ENCODE data around the gene ABLIM3.

The ABLIM3 gene

DNA sequence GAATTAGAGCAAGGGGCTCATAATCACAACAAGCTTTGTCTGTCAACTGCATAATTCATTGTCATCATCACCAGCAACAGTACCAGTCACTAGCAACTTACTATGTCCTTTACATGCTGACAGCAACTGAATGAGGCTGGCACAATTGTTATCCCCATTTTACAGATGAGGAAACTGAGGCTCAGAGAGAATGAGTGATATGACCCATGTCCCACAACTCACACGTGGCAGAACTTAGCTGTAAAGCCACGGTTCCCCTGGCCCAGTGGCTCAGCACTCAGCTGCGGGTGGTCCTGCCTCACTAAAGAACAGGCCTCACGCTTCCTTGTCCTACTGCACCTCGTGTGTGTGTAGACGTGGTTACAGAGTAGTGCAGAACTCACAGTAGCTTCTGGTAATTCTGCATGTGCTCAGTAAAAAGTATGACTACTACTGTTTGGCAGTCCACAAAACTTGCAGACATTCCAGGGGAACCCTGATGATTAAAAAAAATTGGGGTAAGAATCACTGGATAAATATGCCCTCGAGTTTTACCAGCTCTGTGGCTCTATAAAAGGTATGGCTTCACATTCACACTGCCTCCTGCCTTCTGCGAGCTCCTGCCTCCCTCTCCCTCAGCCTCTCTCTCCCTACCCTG is 160.6 kb downstream of the ABLIM3 start:
- DNase-seq = no peak

- DNase-seq = no peak
Measured at GRCh38 chr5:149302641-149303040, 161.3 kb downstream of the ABLIM3 start.

DNA sequence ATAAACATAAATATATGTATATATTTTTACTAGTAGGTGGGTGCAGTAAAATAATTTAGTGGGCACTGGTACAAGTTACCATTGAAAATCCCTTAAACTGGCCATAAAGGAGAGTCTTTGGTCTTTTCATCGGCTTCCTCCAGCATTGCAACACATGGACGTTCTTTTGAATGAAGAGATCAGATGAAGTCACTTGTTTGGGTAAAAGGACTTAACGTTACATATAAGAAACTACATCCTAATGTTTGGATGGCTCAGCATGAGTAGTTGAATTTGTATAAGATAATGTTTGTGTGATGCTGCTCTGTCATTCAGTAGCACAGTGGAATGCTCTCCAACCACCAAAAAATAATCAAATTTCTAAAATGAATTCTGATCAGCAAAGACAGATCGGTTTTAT is 161.9 kb downstream of the ABLIM3 start:
- DNase-seq = no peak

DNA sequence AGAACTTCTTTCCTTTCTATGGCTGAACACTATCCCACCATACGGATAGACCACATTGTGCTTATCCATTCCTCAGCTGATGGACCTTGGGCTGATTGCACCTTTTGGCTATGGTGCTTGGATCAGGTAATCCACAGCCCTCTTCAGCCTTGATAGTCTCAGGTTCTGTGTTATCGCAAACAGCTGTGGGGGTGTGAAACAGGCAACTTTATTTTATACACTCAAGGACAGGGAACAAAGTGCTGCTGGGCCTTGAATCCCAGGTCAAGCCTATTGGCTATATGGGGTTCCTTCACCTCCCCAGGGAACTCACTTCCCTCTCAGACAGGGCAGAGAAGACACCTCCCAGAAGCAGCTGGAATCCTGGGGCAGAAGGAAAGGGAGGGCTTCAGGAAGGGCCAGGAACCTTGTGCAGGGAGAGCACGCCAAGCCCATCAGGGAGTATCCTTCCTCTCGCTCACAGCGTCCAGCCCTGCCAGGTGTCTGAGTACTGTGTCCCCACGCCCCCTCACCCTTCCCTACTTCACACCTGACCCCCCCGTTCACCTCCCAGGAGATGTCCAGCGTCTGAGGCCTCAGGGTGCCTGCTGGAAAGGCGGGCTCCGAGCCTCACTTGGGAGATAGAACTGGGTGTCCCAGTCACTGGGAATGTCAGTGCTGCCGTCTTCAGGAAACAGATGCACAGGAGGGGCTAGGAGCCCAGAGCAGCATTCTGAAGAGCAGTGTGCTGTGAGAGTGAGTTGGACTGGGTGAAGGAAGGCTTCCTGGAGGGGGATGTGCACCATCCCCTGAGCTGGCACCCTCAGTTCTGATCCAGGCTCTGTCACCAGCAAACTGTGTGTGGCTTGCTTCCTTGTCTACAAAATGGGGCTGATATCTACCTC is 163.1 kb downstream of the ABLIM3 start:
- no peak for DNase-seq

DNA sequence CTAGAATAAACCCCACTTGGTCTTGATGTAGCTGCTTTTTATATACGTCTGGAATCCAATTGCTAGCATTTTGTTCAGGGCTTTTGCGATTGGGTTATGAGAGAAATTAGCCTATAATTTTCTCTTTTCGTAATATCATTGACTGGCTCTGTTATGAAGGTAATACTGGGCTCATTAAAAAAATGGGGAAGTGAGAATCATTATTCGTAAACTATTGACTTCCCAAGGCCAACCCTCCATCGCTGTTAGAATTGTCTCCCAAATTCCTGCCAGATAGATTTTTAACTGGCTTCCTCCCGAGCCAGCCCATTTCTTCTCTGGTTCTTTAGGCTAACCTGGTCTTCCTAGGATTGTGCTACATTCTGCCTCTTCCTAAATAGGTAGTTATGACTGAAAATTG is 168.1 kb downstream of the ABLIM3 start:
- no peak for DNase-seq

All from anterior cingulate cortex (tissue), 58 donors.